Measurements from ENCODE around the gene RGPD3.
"Not testable (repeated sequence)": the region's sequence is repeated elsewhere in the genome, so short reads cannot be mapped to it uniquely, and the experiment has no call there.

GRCh38 chr2:106511934-106512333 is 43.7 kb upstream of the RGPD3 start:
- TF ChIP-seq CTCF (IDR thresholded peaks at IDR 0.05); MAFK (IDR thresholded peaks at IDR 0.05; ENCODE audit: partially characterized antibody); POLR2A (IDR thresholded peaks at IDR 0.05; ENCODE audit: low read length); ZSCAN20 (CRISPR knock-in tag; IDR thresholded peaks at IDR 0.05); CBX8 (IDR thresholded peaks at IDR 0.05); BHLHE40 (IDR thresholded peaks at IDR 0.05; ENCODE audit: low read depth, low read length); SREBF2 (IDR thresholded peaks at IDR 0.05); ELK1 (IDR thresholded peaks at IDR 0.05; ENCODE audit: low read depth, low read length): not testable (repeated sequence)
- TF ChIP-seq, protein P1, sequence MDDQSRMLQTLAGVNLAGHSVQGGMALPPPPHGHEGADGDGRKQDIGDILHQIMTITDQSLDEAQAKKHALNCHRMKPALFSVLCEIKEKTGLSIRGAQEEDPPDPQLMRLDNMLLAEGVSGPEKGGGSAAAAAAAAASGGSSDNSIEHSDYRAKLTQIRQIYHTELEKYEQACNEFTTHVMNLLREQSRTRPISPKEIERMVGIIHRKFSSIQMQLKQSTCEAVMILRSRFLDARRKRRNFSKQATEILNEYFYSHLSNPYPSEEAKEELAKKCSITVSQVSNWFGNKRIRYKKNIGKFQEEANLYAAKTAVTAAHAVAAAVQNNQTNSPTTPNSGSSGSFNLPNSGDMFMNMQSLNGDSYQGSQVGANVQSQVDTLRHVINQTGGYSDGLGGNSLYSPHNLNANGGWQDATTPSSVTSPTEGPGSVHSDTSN (IDR thresholded peaks at IDR 0.05) = not testable (repeated sequence)

Data from A549 (cell line).